ENCODE results near the gene GALNT11. TPM values are rescaled to one million over a fixed set of nuclear protein-coding genes. Genes with fewer than 3 reads are reported as not detected.

Gene GALNT11
- total RNA-seq, 1 donor from 2014 or later: 40.5 TPM

DNA sequence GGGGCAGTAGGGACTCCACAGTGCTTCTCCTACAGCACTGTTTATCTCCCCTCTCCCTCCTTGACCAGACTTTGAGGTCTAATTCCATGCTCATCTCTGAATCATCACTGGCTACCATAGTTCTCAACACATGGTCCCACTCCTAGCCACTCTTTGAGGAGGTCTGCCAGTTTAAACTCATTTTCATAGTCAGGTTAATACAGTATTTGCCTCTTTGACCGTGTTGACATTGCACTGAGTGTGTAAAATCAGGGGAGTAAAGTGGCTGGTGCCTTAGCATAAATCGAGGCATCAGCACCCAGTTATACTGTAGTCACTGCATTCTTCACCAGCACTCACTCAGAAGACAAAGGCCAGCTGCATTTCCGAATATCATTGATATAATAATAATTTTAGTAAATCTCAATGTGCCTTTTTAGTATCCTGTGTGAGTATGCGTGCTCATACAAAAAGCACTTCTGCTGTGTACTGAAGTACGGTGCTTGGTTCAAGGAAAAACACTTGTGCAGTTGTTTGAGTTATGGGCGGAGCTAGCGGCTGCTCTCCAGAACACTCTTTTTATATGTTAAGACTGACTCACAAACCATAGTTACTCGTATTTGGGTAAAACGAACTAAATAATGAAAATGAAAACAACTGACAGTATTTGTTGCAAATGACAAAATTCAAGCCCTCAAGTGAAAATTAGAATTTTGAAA is 89.7 kb downstream of the GALNT11 start:
- Histone ChIP-seq H3K4me1 (peaks cover 5% of the 10 kb centered on the region), H3K27ac (no peak overlapping the region), H3K36me3 (peaks cover 65% of the 10 kb centered on the region), H3K4me3 (no peak overlapping the region), H3K27me3 (no peaks in the 10 kb centered on the region), H3K9me3 (no peaks in the 10 kb centered on the region)
- ATAC-seq (peak; percentile 91), DNase-seq (no peak)
- TF ChIP-seq, protein P1, sequence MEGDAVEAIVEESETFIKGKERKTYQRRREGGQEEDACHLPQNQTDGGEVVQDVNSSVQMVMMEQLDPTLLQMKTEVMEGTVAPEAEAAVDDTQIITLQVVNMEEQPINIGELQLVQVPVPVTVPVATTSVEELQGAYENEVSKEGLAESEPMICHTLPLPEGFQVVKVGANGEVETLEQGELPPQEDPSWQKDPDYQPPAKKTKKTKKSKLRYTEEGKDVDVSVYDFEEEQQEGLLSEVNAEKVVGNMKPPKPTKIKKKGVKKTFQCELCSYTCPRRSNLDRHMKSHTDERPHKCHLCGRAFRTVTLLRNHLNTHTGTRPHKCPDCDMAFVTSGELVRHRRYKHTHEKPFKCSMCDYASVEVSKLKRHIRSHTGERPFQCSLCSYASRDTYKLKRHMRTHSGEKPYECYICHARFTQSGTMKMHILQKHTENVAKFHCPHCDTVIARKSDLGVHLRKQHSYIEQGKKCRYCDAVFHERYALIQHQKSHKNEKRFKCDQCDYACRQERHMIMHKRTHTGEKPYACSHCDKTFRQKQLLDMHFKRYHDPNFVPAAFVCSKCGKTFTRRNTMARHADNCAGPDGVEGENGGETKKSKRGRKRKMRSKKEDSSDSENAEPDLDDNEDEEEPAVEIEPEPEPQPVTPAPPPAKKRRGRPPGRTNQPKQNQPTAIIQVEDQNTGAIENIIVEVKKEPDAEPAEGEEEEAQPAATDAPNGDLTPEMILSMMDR (IDR thresholded peaks at IDR 0.05): no peak
- intact Hi-C loops (cut with DNase I): no loop called here

DNA sequence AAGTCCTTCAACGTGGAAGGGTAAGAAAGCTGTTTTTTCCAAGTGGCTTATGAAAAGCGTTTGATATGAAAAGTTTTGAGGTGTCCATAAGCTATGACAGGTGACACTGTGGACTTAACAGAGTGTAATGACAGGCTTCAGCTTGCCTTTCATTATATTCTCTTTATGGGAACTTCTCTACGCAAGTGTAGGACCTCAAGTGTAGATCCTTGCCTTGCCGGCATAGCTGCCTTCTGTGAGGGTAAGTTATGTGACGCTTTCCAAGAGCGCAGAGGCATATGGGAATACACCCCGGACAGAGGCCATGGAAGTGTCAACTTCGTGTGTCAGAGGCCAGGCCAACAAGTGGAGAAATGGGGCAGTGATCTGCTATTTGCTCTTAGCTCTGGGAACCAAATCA is 91.9 kb downstream of the GALNT11 start:
- ATAC-seq (no peak), DNase-seq (no peak)
- TF ChIP-seq, protein P1 (IDR thresholded peaks at IDR 0.05): no peak
- H3K36me3 ChIP-seq: peaks cover 86% of the 10 kb centered on the region
- no peak overlapping the region for H3K4me3 ChIP-seq
- peaks cover 5% of the 10 kb centered on the region for H3K4me1 ChIP-seq
- H3K27me3 ChIP-seq: no peaks in the 10 kb centered on the region
- intact Hi-C loops (cut with DNase I): no loop called here
- H3K27ac ChIP-seq: no peak overlapping the region
- H3K9me3 ChIP-seq: no peaks in the 10 kb centered on the region

DNA sequence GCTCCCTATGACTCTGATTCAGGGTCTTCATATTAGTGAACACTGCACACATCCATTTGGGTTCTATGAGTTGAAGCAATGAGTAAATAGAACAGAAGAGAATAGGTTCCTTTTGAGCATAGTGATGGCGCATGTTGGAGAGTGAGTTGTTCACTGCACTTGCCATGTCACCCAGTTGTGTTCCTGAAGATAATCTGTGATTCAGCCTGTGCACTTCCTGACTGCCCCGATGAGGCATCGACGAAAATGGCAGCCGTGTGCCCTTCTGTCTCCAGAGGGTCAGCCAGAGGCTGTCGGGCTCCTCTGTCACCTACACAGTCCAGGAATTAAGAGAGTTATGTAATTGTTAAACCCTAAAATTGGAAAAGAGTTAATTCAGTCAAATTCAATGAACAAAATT is 94.7 kb downstream of the GALNT11 start:
- Histone ChIP-seq H3K9me3 (no peaks in the 10 kb centered on the region), H3K27me3 (no peaks in the 10 kb centered on the region), H3K36me3 (peaks cover 94% of the 10 kb centered on the region), H3K27ac (no peak overlapping the region), H3K4me1 (peaks cover under 1% of the 10 kb centered on the region), H3K4me3 (no peak overlapping the region)
- TF ChIP-seq, protein P1 (IDR thresholded peaks at IDR 0.05): no peak
- ATAC-seq (no peak), DNase-seq (no peak)
- intact Hi-C loops (cut with DNase I): no loop called here

DNA sequence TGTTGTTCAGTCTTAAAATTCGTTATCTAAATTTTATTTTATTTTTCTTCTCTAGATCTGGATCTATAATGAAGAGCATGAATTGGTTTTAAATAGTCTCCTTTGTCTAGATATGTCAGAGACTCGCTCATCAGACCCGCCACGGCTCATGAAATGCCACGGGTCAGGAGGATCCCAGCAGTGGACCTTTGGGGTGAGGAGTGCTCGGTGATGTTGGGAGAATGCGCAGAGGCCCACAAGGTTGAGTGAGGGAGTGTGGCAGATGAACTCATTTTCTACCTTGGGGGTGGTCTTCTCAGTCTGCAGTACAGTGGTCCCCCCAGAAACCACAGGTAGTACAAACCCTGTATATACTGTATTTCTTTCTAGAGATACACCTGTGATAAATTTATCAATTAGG is 95.3 kb downstream of the GALNT11 start:
- no peaks in the 10 kb centered on the region for H3K4me1 ChIP-seq
- H3K9me3 ChIP-seq: no peaks in the 10 kb centered on the region
- H3K36me3 ChIP-seq: peaks cover 97% of the 10 kb centered on the region
- H3K4me3 ChIP-seq: no peak overlapping the region
- no peaks in the 10 kb centered on the region for H3K27me3 ChIP-seq
- H3K27ac ChIP-seq: no peak overlapping the region
- ATAC-seq (no peak), DNase-seq (no peak)
- TF ChIP-seq, protein P1 (IDR thresholded peaks at IDR 0.05): no peak
- intact Hi-C loops (cut with DNase I): no loop called here

DNA sequence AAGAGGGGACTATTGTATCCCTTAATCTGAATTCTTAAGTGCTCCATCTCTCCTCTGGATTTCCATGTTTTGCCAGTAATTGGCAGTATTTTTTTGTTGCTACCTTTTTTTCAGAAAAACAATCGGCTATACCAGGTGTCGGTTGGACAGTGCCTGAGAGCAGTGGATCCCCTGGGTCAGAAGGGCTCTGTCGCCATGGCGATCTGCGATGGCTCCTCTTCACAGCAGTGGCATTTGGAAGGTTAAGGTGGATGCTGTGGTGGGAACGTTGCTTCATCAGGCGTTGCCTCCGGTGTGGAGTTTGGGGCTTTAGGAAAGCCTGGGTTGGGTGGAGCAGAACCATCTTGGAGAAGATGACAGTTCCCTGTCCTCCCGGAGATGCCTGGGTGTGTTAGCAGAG is 96.0 kb downstream of the GALNT11 start:
- ATAC-seq (no peak), DNase-seq (no peak)
- H3K27ac ChIP-seq: no peak overlapping the region
- intact Hi-C loops (cut with DNase I): no loop called here
- no peaks in the 10 kb centered on the region for H3K9me3 ChIP-seq
- TF ChIP-seq, protein P1 (IDR thresholded peaks at IDR 0.05): no peak
- H3K36me3 ChIP-seq: peaks cover 94% of the 10 kb centered on the region
- H3K4me1 ChIP-seq: no peaks in the 10 kb centered on the region
- no peak overlapping the region for H3K4me3 ChIP-seq
- H3K27me3 ChIP-seq: no peaks in the 10 kb centered on the region

DNA sequence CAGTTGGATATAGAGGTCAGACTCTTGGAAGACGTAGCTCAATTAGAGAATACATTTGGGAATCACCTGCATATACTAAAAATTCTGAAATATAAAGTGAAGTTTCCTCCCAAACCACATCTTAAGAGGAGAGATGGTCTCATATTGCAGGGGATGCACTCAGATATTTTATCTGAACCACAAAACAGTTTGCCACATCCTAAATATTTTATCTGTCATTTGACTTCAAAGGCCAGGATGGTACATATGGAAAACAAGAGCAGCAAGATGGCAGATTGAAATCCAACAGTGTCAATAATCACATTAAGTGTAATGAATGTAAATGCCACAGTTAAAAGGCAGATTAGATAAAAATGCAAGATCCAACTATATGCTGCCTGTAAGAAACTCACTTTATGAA is 97.1 kb downstream of the GALNT11 start:
- TF ChIP-seq, protein P1 (IDR thresholded peaks at IDR 0.05): no peak
- DNase-seq (no peak), ATAC-seq (no peak)
- no peaks in the 10 kb centered on the region for H3K4me1 ChIP-seq
- intact Hi-C loops (cut with DNase I): no loop called here
- H3K27me3 ChIP-seq: no peaks in the 10 kb centered on the region
- H3K9me3 ChIP-seq: no peaks in the 10 kb centered on the region
- no peak overlapping the region for H3K27ac ChIP-seq
- H3K4me3 ChIP-seq: no peak overlapping the region
- peaks cover 91% of the 10 kb centered on the region for H3K36me3 ChIP-seq

Measured in upper lobe of right lung (tissue), 1 donor.